ENCODE measurements around the gene DLGAP5. TPM values are rescaled to one million over a fixed set of nuclear protein-coding genes. Genes with fewer than 3 reads are reported as not detected.

Gene DLGAP5
- polyA plus RNA-seq, 4 donors = 28.7 to 35.3 (median 29.9) TPM

DNA sequence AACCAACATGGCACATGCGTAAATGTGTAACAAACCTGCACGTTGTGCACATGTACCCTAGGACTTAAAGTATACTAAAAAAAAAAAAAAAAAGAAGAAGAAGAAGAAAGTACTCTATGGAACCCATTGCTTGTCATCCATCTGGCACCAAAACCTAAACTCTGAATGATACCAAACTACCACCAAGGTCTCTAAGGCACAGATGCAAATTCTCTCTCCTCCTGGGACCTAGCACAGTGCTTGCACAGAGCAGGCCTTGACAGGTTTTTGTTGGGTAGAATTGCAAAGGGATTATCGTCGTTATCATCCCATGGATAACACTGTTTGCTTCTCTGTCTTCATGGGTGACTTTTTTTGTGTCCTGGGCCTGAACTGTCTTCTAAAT is 75.5 kb downstream of the DLGAP5 start:
- no peak for DNase-seq (ENCODE audit: low read depth in 4 of 4, low spot score in 3 of 4)

GRCh38 chr14:55115460-55115859 is 75.9 kb downstream of the DLGAP5 start:
- DNase-seq (ENCODE audit: low read depth in 4 of 4, low spot score in 3 of 4) = no peak

DNA sequence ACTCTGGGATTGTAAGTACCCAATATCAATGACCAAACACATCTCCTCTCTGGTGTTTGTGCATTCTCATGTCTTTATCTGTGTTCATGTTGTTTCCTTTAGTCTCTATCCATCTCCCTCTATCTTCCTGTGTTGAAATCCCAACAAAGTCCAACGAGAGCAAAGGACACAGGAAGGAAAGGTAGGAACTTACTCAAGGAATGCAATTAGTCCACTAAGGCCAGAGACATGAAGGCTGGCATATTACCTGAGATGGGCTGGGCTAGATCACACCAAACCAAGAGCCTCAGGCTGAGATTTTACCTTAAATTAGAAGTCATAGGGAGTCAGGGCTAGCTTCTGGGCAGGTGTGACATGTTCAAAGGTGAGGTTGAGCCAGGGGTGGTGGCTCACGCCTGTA is 76.7 kb downstream of the DLGAP5 start:
- no peak for DNase-seq (ENCODE audit: low read depth in 4 of 4, low spot score in 3 of 4)

- no peak for DNase-seq (ENCODE audit: low read depth in 4 of 4, low spot score in 3 of 4)
These were observed 80.2 kb downstream of the DLGAP5 start for GRCh38 chr14:55111122-55111708.

DNA sequence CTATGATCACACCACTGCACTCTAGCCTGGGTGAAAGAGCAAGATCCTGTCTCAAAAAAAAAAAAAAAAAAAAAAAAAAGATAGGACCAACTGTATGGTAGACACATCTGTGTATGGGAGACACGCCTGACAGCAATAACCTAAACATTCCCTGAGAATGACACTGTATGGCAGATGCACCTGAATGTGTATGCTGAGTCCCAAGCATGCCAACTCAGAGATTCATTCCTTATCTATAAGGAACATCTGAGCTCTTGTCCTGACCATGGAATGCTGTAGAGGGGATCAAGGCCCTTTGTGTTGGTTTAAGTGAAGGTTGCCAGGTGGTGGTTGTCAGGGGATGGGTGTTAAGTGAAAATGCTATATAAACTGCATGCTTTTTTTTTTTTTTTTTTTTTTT is 81.5 kb downstream of the DLGAP5 start:
- DNase-seq (ENCODE audit: low read depth in 4 of 4, low spot score in 3 of 4) = no peak

DNA sequence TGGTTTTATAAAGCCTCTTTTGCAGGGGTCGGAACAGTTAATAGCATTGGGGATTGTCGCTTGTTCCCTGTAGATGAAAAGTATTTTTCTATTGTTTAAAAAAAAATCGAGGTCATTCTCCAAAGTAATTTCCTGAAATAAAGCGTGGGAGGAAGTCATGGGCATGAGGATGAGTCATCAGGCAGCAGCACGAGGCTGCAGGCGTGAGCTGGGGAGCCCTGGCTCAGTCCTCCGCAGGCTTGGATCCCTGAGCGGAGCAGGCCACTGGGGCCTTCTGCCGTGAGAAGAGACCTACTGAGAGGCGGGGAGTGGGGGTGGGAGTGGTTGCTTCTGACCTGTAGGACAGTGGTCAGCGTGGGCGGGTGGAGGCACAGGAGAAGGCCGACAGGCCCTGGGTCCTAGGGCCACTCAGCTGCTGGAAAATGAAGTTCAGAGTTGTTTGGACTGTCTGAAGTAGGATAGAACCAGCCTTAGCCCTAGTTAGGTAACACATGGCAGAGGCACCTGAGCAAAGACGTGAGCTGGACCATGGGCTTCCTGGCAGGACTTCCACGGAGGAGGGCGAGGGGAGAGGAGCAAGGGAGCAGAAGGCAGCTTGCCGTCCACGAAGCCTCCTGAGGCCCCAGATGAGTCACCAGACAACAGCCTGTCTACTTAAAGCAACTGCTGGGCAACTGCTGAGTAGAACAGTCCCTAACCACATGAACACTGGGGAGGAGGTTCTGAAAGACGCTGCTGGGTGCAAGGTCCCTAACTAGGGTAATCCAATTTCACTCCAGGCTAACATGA is 83.4 kb downstream of the DLGAP5 start:
- DNase-seq (ENCODE audit: low read depth in 4 of 4, low spot score in 3 of 4) = no peak

DNA sequence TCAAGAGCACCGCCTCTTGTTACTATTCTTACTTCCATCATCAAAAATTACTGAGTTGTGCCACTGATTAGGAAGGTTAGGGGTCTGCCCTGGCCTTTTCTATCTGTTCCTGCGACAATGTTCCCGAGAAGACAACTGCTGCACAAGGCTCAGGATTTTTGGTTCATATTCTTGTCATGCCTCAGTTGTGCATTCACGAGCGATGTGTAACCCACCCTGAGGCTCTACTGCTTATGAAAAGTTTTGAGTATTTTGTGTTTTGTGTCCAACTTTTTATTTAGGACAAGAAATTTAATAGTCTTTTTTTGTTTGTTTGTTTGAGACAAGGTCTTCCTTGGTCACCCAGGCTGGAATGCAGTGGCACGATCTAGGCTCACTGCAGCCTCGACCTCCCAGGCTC is 85.4 kb downstream of the DLGAP5 start:
- DNase-seq (ENCODE audit: low read depth in 4 of 4, low spot score in 3 of 4) = no peak

- DNase-seq (ENCODE audit: low read depth in 4 of 4, low spot score in 3 of 4) = no peak
These were observed 87.1 kb downstream of the DLGAP5 start for GRCh38 chr14:55103971-55104954.

GRCh38 chr14:55103005-55103640 is 88.3 kb downstream of the DLGAP5 start:
- DNase-seq (ENCODE audit: low read depth in 4 of 4, low spot score in 3 of 4) = no peak

DNA sequence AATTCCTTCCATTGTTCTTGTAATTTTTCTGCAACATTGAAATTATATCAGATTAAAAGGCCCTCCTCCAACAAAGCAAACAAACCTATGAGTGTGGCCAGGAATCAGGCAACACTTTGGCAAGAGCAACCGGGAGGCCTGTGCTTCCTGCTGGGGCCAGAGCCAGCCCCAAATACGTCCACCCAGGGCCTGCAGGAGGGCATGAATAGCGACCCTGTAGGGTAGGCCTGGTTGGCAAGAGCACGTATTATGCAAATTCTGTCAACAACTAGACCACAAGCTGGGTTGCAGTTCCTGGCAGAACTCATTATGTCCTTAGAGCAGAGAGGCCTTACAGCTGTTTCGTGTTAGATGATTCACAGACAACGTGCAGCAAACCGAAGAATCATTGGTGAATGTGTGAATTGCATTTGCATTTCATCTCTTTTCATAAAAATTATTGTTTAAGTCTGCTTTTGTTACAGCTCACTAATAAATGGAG is 89.2 kb downstream of the DLGAP5 start:
- no peak for DNase-seq (ENCODE audit: low read depth in 4 of 4, low spot score in 3 of 4)

DNA sequence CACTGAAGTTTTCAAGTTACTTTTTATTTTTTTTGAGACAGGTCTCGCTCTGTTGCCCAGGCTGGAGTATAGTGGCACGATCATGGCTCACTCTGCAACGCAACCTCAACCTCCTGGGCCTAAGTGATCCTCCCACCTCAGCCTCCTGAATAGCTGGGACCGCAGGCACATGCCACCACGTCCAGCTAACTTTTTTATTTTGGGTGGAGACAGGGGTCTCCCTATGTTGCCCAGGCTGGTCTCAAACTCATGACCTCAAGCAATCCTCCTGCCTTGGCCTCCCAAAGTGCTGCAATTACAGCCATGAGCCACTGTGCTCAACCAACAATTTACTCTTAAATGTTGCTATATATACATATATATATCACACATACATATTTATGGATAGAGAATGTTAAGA is 89.7 kb downstream of the DLGAP5 start:
- no peak for DNase-seq (ENCODE audit: low read depth in 4 of 4, low spot score in 3 of 4)

- DNase-seq (ENCODE audit: low read depth in 4 of 4, low spot score in 3 of 4) = no peak
These were observed 91.6 kb downstream of the DLGAP5 start for GRCh38 chr14:55099756-55100155.

- no peak for DNase-seq (ENCODE audit: low read depth in 4 of 4, low spot score in 3 of 4)
These were observed 92.9 kb downstream of the DLGAP5 start for GRCh38 chr14:55098561-55098898.

Other genes starting within 250 kb of the DLGAP5 start
- 10 to 100 TPM; 13.0 to 19.9 (median 18.6) TPM for gene WDHD1, start 164.5 kb downstream of the DLGAP5 start, polyA plus RNA-seq (ENCODE audit: insufficient read length in 4 of 4)
- gene SOCS4, start 164.3 kb downstream of the DLGAP5 start, polyA plus RNA-seq (ENCODE audit: insufficient read length in 4 of 4) = 10 to 100 TPM; 14.6 to 21.8 (median 19.8) TPM
- gene MAPK1IP1L, start 139.9 kb downstream of the DLGAP5 start, polyA plus RNA-seq (ENCODE audit: insufficient read length in 4 of 4) = 100 to 1,000 TPM in 3 of 4 donors, 10 to 100 TPM in 1; 75.6 to 109 (median 106) TPM
- gene LGALS3, start 62.3 kb downstream of the DLGAP5 start, polyA plus RNA-seq (ENCODE audit: insufficient read length in 4 of 4) = 10 to 100 TPM; 21.0 to 66.4 (median 28.4) TPM
- 10 to 100 TPM; 24.9 to 42.0 (median 36.6) TPM for gene FBXO34, start 79.8 kb upstream of the DLGAP5 start, polyA plus RNA-seq (ENCODE audit: insufficient read length in 4 of 4)
- gene ATG14, start 220.2 kb upstream of the DLGAP5 start, polyA plus RNA-seq (ENCODE audit: insufficient read length in 4 of 4) = 10 to 100 TPM; 19.4 to 23.0 (median 20.8) TPM
- under 1 TPM in 2 of 4 donors, not detected in 2; 0.10 to 0.11 TPM for gene TBPL2, start 249.0 kb upstream of the DLGAP5 start, polyA plus RNA-seq (ENCODE audit: insufficient read length in 4 of 4)

All from left renal pelvis (tissue), 4 donors.